ENCODE data around the gene ZNF609.

Gene ZNF609

GRCh38 chr15:64544450-64544849, 84.1 kb downstream of the ZNF609 start:
- no peak for DNase-seq

GRCh38 chr15:64547275-64547674, 86.9 kb downstream of the ZNF609 start:
- no peak for DNase-seq

DNA sequence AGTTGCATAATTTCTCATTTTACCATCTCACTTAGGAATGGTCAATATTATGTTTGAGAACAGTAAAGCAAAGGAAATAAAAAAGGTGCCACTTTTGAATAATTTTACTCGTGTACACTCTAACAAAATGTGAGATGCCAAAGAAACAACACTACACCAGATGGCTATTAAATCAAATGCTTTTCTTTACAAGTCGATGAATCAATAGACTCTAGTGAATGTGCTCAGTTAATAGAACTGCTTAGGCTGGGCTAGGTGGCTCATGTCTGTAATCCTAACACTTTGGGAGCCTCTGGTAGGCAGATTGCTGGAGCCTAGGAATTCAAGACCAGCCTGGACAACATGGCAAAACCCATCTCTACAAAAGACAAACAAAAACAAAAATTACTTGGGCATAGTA, 87.9 kb downstream of the ZNF609 start:
- no peak for DNase-seq

GRCh38 chr15:64549860-64550259, 89.5 kb downstream of the ZNF609 start:
- no peak for DNase-seq

DNA sequence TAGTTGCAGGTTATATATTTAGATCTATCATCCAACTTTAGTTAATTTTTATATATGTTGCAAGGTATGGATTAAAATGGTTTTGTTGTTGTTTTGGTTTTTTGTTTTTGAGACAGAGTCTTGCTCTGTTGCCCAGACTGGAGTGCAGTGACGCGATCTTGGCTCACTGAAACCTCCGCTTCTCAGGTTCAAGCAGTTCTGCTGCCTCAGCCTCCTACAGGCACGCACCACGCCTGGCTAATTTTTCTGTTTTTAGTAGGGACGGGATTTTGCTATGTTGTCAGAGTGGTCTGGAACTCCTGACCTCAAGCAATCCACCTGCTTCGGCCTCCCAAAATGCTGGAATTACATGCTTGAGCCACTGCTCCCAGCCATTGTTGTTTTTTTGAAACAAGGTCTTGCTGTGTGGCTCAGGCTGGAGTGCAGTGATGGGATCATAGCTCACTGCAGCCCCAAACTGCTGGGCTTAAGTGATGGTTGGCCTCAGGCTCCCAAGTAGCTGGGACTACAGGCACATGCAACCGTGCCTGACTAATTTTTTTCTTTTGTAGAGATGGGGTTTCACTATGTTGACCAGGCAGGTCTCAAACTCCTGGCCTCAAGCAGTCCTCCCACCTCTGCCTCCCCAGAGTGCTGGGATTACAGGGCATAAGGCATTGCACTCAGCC, 92.0 kb downstream of the ZNF609 start:
- DNase-seq: no peak

DNA sequence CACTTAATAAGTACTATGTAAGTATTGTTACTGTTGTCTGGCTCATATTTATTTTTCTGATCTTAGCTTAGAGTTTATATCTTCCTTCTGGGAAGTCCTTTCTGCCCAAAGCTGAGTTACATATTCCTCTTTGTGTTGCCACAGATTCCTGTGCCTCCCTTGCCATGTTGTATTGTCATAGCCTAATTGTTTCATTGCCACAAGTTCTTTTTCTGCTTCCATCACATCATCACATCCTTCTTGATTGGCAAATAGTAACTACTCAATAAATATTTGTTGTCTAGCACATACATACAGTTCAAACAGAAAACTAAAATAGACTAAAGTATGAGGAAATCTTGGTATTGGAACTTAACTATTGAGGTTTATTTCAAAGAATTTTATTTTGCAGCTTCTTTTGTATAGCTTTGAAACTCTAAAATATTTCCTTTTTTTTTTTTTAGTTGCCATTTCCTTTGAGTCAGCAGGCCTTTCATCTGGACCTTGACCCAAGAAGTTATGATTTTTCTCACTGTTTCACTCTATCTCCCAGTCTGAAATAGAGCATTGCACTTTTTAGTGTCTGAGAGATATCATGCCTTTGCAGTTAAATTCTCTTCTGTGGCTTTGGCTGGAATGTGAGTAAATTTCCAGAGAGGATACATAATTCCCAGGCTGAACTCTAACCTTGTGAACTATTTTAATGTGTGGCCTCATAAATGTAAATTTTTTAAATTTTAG, 98.2 kb downstream of the ZNF609 start:
- DNase-seq: no peak

GRCh38 chr15:64559243-64559642, 98.9 kb downstream of the ZNF609 start:
- no peak for DNase-seq

DNA sequence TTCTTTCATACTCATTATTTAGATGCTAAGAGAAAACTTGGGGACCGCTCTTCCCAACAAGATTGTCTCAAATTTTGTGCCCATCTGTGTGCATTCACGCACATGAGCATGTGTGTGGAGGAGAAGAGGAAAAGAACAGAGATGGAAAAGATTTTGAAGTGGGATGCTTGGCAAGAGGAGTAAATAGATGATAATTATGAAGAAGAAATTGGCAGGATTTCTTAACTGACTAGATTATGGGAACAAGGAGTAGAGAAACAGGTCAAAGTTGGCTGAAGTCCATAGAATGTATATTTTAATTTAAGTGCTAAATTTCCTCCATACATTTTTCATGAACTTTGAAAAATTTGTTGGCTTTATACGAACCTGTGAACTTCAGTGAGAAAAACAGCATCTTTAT, 100.1 kb downstream of the ZNF609 start:
- DNase-seq: no peak

GRCh38 chr15:64560998-64561397, 100.6 kb downstream of the ZNF609 start:
- no peak for DNase-seq

GRCh38 chr15:64562003-64562640, 101.7 kb downstream of the ZNF609 start:
- DNase-seq: no peak

- DNase-seq: no peak
Observed at GRCh38 chr15:64566102-64566501, 105.7 kb downstream of the ZNF609 start.

GRCh38 chr15:64566629-64567427, 106.5 kb downstream of the ZNF609 start:
- DNase-seq: no peak

GRCh38 chr15:64568765-64569164, 108.4 kb downstream of the ZNF609 start:
- no peak for DNase-seq

- DNase-seq: no peak
Observed at GRCh38 chr15:64571857-64572291, 111.5 kb downstream of the ZNF609 start.

- no peak for DNase-seq
Observed at GRCh38 chr15:64572856-64573255, 112.5 kb downstream of the ZNF609 start.

- no peak for DNase-seq
Observed at GRCh38 chr15:64574301-64575017, 114.1 kb downstream of the ZNF609 start.

- DNase-seq: no peak
Observed at GRCh38 chr15:64580696-64581407, 120.5 kb downstream of the ZNF609 start.

DNA sequence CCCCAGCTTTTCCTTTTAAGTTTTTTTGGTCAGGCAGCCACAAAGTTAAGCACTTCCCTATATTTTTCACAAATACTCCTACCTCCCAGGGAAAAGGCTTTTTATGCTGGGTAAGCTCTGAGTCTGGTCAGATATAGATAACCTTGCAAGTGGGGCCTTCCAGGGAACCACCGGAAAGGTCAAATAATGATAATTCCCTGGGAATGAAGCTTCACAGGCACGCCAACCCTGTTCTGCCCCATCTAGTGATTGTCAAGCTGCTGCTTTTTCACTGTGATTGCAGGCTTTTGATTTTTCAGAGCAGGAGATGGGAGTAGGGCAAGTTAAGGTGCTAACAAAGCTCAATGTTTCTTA, 121.0 kb downstream of the ZNF609 start:
- no peak for DNase-seq

DNA sequence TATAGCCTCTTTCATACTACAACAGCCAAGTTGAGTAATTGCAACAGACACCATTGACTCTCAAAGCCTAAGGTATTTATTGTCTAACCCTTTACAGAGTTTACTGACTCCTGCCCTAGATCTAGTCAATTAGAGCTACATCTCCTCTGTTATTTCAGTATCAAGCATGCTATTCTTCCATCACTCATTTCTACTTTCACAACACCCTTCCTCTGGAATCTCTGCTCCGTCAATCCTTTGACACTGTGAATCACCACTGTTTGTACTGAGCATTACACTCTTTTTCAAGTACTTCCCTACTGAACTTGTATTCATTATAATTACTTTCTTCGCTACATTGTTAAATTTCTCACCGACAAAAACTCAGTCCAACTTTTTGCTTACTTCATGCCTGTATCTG, 121.8 kb downstream of the ZNF609 start:
- no peak for DNase-seq

- no peak for DNase-seq
Observed at GRCh38 chr15:64583519-64583918, 123.1 kb downstream of the ZNF609 start.

DNA sequence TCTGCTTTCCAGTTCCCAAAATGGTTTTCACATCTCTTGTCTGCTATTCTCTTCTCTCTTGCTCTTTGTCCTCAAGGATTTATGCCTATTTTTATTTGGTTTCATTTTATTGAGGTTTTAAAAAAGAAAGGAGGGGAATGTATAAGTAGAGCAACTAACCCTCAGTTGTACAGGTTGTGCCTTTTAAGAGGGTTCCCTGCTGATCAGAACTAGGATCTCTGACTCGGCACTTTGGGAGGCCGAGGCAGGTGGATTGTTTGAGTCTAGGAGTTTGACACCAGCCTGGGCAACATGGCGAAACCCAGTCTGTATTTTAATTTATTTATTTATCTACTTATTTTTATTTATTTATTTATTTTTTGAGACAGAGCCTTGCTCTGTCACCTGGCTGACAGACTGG, 123.6 kb downstream of the ZNF609 start:
- DNase-seq: no peak

DNA sequence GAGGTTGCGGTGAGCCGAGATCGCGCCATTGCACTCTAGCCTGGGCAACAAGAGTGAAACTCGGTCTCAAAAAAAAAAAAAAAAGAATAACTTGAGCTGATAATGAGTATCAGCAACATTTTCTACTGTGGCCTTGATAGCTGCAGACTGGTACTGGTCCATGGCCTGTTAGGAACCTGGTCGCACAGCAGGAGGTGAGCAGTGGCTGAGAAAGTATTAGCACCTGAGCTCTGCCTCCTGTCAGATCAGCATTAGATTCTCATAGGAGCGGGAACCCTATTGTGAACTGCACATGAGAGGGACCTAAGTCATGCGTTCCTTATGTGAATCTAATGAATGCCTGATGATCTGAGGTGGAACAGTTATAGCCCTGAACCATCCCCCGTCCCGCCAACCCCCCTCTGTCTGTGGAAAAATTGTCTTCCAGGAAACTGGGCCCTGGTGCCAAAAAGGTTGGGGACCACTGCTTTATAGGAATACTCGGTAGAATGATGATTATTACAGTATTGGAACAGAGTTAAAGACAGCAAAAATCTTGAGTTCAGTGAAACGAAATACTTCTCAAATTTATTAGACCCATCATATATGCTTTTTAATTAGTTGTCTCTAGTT, 126.0 kb downstream of the ZNF609 start:
- no peak for DNase-seq
